SK-N-SH (cell line): Measurements from ENCODE around the gene RASGRF1. TPM values are rescaled to one million over a fixed set of nuclear protein-coding genes. Genes with fewer than 3 reads are reported as not detected.
A peak's percentile ranks its signal among the peaks of the same experiment; 100 is the strongest.

Experiments
- EP300 ChIP-seq, 2 experiments: IDR thresholded peaks; 2 replicates each; pipeline versions ENCODE4 v1.4.0 to v1.6.1; 2012; ENCODE audit warnings: borderline replicate concordance in 1 of 2, low read depth in 1 of 2, low read length in 1 of 2
- EZH2phosphoT487 ChIP-seq: fragments of 200-600 bp; sonication (generic); IDR thresholded peaks from 2 replicates; pipeline ENCODE4 v1.6.1; 2017; ENCODE audit warnings: low read depth, mixed run types, mild to moderate bottlenecking, antibody characterized with exemption, moderate library complexity, borderline replicate concordance
- FOSL2 ChIP-seq: IDR thresholded peaks from 2 replicates; pipeline ENCODE4 v1.4.0; 2012; ENCODE audit warnings: low read depth, mild to moderate bottlenecking, moderate library complexity, borderline replicate concordance
- FOXJ3 ChIP-seq: sonication (generic); formaldehyde crosslinking; IDR thresholded peaks from 2 replicates; pipeline ENCODE4 v1.5.1; 2020; ENCODE audit warnings: mild to moderate bottlenecking, missing genetic modification reagents
- MXI1 ChIP-seq: IDR thresholded peaks from 2 replicates; pipeline ENCODE4 v1.6.1; 2012; ENCODE audit warnings: mild to moderate bottlenecking, low read depth, low read length, improper control_type of control experiment
- NFIC ChIP-seq: IDR thresholded peaks from 2 replicates; pipeline ENCODE4 v1.4.0; 2012; ENCODE audit warnings: borderline replicate concordance
- NRF1 ChIP-seq: IDR thresholded peaks from 2 replicates; pipeline ENCODE4 v1.6.1; 2012; ENCODE audit warnings: low read depth, mild to moderate bottlenecking, low read length
- RCOR1 ChIP-seq: fragments of 150-350 bp; IDR thresholded peaks from 2 replicates; pipeline ENCODE4 v1.6.1; 2017; ENCODE audit warnings: antibody characterized with exemption, low read length
- TEAD4 ChIP-seq: IDR thresholded peaks from 2 replicates; pipeline ENCODE4 v1.4.0; 2012; ENCODE audit warnings: mild to moderate bottlenecking, borderline replicate concordance; ENCODE audit not compliant: insufficient read depth
- polyA plus RNA-seq, 3 experiments: library from polyadenylated mRNA; depleted of rRNA; stranded (reverse); fragments of >200 nt; gene quantifications; 2 replicates each; pipeline ENCODE4 v1.2.3, GENCODE V29; 2012
- TF ChIP-seq, protein P1 (sequence below): IDR thresholded peaks from 2 replicates; pipeline ENCODE4 v1.4.0; 2012; ENCODE audit warnings: low read depth, borderline replicate concordance
- TF ChIP-seq, protein P2 (sequence below): fragments of 150-350 bp; IDR thresholded peaks from 2 replicates; pipeline ENCODE4 v1.6.1; 2017; ENCODE audit warnings: antibody characterized with exemption, low read length, low read depth, borderline replicate concordance
- TF ChIP-seq, protein P3 (sequence below): IDR thresholded peaks from 2 replicates; pipeline ENCODE4; 2012
- TF ChIP-seq, protein P4 (sequence below): IDR thresholded peaks from 2 replicates; pipeline ENCODE4 v1.6.1; 2012; ENCODE audit warnings: mild to moderate bottlenecking, low read depth, low read length, moderate library complexity

The RASGRF1 gene
- polyA plus RNA-seq, 1 of the 3 experiments (the other 2 are of a cell fraction): 0.10 TPM

DNA sequence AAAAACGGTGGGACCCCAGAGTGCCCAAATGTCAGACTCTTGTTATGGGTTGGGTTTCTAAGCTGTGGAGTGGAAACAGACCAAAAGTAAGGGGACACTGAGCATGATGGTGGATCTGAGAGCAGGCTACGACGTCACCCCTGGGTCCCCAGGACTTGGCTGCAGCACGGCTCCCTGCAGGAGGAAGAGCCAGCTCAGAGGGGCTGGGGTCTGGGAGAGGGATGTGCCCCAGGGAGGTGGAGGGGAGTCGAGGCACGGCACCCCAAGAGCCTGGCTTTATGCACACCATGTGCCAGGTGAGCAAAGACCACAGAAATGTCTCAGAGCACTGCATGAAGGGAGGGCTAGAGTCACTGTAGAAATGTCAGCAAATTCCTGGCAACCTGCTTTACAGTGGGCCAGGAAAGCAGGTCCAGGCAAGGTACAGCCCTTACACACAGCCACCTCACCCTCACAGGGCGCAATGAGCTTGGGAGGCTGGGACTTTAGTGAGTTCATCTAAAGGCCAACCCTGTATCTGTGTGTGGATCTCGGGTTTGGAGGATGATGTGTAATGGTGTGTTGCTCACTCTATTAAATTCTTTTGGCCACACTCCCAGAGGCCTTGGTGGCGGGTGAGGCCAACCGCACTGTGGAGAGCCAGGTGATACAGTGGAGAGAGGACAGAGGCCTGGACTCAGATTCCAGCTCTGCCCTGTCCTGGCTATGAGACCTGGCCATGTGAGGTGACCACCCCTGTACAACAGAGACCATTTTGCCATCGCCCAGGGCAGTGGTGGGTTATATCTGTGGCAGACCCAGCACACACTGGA lies 159.8 kb downstream of the RASGRF1 start (continued):
- TF ChIP-seq FOXJ3 (CRISPR knock-in tag) (no peak), NFIC (peak; percentile 91), TEAD4 (0 out of 2 replicates have a peak, but pooled peaks have one; percentile 12), EP300 (IDR thresholded peaks at IDR 0.05; ENCODE audit: borderline replicate concordance in 1 of 2, low read depth in 1 of 2, low read length in 1 of 2) (peak; percentile 49 to 57; a peak in 3 of 4 replicates), RCOR1 (peak; percentile 73), MXI1 (peak; percentile 17; the same call in 1 of the 2 replicates), NRF1 (no peak), EZH2phosphoT487 (no peak), FOSL2 (peak; percentile 71; the same call in 1 of the 2 replicates)
- TF ChIP-seq, protein P1, sequence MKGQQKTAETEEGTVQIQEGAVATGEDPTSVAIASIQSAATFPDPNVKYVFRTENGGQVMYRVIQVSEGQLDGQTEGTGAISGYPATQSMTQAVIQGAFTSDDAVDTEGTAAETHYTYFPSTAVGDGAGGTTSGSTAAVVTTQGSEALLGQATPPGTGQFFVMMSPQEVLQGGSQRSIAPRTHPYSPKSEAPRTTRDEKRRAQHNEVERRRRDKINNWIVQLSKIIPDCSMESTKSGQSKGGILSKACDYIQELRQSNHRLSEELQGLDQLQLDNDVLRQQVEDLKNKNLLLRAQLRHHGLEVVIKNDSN: no peak
- TF ChIP-seq, protein P2, sequence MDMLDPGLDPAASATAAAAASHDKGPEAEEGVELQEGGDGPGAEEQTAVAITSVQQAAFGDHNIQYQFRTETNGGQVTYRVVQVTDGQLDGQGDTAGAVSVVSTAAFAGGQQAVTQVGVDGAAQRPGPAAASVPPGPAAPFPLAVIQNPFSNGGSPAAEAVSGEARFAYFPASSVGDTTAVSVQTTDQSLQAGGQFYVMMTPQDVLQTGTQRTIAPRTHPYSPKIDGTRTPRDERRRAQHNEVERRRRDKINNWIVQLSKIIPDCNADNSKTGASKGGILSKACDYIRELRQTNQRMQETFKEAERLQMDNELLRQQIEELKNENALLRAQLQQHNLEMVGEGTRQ: no peak
- TF ChIP-seq, protein P3, sequence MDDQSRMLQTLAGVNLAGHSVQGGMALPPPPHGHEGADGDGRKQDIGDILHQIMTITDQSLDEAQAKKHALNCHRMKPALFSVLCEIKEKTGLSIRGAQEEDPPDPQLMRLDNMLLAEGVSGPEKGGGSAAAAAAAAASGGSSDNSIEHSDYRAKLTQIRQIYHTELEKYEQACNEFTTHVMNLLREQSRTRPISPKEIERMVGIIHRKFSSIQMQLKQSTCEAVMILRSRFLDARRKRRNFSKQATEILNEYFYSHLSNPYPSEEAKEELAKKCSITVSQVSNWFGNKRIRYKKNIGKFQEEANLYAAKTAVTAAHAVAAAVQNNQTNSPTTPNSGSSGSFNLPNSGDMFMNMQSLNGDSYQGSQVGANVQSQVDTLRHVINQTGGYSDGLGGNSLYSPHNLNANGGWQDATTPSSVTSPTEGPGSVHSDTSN: peak; percentile 48
- TF ChIP-seq, protein P4, sequence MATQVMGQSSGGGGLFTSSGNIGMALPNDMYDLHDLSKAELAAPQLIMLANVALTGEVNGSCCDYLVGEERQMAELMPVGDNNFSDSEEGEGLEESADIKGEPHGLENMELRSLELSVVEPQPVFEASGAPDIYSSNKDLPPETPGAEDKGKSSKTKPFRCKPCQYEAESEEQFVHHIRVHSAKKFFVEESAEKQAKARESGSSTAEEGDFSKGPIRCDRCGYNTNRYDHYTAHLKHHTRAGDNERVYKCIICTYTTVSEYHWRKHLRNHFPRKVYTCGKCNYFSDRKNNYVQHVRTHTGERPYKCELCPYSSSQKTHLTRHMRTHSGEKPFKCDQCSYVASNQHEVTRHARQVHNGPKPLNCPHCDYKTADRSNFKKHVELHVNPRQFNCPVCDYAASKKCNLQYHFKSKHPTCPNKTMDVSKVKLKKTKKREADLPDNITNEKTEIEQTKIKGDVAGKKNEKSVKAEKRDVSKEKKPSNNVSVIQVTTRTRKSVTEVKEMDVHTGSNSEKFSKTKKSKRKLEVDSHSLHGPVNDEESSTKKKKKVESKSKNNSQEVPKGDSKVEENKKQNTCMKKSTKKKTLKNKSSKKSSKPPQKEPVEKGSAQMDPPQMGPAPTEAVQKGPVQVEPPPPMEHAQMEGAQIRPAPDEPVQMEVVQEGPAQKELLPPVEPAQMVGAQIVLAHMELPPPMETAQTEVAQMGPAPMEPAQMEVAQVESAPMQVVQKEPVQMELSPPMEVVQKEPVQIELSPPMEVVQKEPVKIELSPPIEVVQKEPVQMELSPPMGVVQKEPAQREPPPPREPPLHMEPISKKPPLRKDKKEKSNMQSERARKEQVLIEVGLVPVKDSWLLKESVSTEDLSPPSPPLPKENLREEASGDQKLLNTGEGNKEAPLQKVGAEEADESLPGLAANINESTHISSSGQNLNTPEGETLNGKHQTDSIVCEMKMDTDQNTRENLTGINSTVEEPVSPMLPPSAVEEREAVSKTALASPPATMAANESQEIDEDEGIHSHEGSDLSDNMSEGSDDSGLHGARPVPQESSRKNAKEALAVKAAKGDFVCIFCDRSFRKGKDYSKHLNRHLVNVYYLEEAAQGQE: no peak
